22Rv1 (cell line): ENCODE results near the gene MLLT3.

Experiments
- H3K27ac ChIP-seq: fragments of 450-650 bp; 2 replicates; pipeline ENCODE4 v1.5.1; 2017
- ZFX ChIP-seq: fragments of 450-650 bp; IDR thresholded peaks from 2 replicates; pipeline ENCODE4 v1.6.1; 2017; ENCODE audit warnings: antibody characterized with exemption, borderline replicate concordance
- TF ChIP-seq, protein P1 (sequence below): fragments of 450-650 bp; IDR thresholded peaks from 2 replicates; pipeline ENCODE4 v1.5.1; 2017; ENCODE audit warnings: mild to moderate bottlenecking

The MLLT3 gene

DNA sequence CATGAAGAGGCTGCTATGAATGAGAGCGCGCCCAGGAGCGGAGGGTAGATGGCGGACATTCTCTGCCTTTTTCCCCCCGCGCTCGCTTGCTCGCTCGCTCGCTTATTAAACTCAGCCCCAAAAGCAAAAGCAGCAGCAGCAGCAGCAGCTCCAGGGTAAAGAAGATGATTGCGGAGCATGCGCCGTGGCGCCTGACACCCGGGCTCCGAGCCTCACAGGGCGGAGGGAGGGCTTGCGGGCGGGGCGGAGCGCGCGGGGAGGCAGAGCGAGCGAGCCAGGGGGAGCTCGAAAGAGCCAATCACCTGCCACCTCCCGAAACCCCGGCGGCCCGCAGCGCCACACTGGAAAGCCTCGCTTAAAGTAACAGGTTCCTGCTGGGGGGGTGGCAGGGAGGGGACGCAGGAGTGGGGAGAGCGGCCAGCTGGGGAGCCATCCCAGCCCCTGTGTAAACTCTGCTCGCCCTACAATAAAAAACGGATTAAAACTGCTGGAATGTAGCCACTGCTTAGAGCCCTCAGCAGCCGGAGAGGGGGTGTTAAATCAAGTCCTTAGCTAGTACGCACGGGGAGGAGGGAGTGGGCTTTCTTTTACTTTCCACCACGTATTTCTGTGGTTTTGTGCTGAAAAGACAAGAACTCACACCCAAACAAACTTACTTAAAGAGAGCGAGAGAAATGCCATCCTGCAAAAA, at the start of gene MLLT3:
TSS of gene MLLT3 (minus strand) at position 170 of the 691 bp plus-strand sequence.
- H3K27ac ChIP-seq: peak within 1 kb of the TSS; percentile 83
- TF ChIP-seq ZFX: no peak
- TF ChIP-seq, protein P1, sequence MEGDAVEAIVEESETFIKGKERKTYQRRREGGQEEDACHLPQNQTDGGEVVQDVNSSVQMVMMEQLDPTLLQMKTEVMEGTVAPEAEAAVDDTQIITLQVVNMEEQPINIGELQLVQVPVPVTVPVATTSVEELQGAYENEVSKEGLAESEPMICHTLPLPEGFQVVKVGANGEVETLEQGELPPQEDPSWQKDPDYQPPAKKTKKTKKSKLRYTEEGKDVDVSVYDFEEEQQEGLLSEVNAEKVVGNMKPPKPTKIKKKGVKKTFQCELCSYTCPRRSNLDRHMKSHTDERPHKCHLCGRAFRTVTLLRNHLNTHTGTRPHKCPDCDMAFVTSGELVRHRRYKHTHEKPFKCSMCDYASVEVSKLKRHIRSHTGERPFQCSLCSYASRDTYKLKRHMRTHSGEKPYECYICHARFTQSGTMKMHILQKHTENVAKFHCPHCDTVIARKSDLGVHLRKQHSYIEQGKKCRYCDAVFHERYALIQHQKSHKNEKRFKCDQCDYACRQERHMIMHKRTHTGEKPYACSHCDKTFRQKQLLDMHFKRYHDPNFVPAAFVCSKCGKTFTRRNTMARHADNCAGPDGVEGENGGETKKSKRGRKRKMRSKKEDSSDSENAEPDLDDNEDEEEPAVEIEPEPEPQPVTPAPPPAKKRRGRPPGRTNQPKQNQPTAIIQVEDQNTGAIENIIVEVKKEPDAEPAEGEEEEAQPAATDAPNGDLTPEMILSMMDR: no peak

GRCh38 chr9:20671635-20672034, 49.3 kb upstream of the MLLT3 start:
- no peak for TF ChIP-seq ZFX
- TF ChIP-seq, protein P1: no peak
- no peak overlapping the region for H3K27ac ChIP-seq

GRCh38 chr9:20670395-20670794, 48.1 kb upstream of the MLLT3 start:
- no peak for TF ChIP-seq ZFX
- TF ChIP-seq, protein P1: no peak

GRCh38 chr9:20664501-20664900, 42.2 kb upstream of the MLLT3 start:
- no peak overlapping the region for H3K27ac ChIP-seq
- TF ChIP-seq ZFX: no peak
- TF ChIP-seq, protein P1: no peak

More at GRCh38 chr9:20670395-20670794, 48.1 kb upstream of the MLLT3 start:
- H3K27ac ChIP-seq: no peak overlapping the region

GRCh38 chr9:20663133-20663532, 40.8 kb upstream of the MLLT3 start:
- H3K27ac ChIP-seq: no peak overlapping the region
- TF ChIP-seq, protein P1: no peak
- no peak for TF ChIP-seq ZFX

- TF ChIP-seq, protein P1: no peak
- no peak for TF ChIP-seq ZFX
- no peak overlapping the region for H3K27ac ChIP-seq
Measured at GRCh38 chr9:20662156-20662555, 39.9 kb upstream of the MLLT3 start.

DNA sequence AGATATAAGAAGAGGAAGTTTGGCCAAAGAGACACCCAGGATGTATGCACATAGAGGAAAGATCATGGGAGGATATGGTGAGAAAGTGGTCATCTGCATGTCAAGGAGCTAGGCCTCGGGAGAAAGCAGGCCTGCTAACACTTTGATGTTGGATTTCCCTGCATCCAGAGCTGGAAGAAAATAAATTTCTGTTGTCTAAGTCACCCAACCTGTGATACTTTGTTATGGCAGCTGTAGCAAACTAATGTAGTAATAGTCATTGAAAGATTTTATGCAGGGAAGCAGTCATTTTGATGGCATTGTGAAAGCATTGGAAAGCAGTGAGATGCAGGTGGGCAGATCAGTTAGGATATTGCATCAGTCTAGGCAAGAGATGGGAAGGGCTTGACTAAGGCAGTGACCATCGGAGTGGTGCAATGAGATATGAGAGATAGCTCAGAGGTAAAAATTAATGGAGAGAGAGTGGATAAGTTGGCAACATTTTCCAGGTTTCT, 37.2 kb upstream of the MLLT3 start:
- peak overlapping the region; percentile 85; the same call in 1 of the 2 replicates for H3K27ac ChIP-seq
- TF ChIP-seq, protein P1: no peak
- no peak for TF ChIP-seq ZFX
